Esophagus muscularis mucosa (tissue), 4 donors: ENCODE results near the gene BTBD16.

Experiments
- EP300 ChIP-seq: sonication (generic); formaldehyde crosslinking; IDR thresholded peaks from one replicate; pipeline ENCODE4 v1.6.1; 2017; ENCODE audit warnings: antibody characterized with exemption
- POLR2A ChIP-seq: fragments of 450-650 bp; IDR thresholded peaks from one replicate; pipeline ENCODE4 v1.6.1; 2017; ENCODE audit warnings: antibody characterized with exemption, moderate library complexity, mild to moderate bottlenecking, low read depth
- POLR2AphosphoS5 ChIP-seq, 2 donors: sonication (generic); formaldehyde crosslinking; IDR thresholded peaks; one replicate each; pipeline ENCODE4 v1.6.1; 2017; ENCODE audit warnings: antibody characterized with exemption in 2 of 2
- TF ChIP-seq, protein P1 (sequence below), 3 experiments: fragments of 200-600 bp in 2 of 3; fragments of 450-650 bp in 1 of 3; sonication (generic) in 2 of 3; IDR thresholded peaks; one replicate each; pipeline ENCODE4 v1.5.1; 2017 to 2019; ENCODE audit warnings: antibody characterized with exemption in 3 of 3, mild to moderate bottlenecking in 2 of 3, moderate library complexity in 1 of 3

DNA sequence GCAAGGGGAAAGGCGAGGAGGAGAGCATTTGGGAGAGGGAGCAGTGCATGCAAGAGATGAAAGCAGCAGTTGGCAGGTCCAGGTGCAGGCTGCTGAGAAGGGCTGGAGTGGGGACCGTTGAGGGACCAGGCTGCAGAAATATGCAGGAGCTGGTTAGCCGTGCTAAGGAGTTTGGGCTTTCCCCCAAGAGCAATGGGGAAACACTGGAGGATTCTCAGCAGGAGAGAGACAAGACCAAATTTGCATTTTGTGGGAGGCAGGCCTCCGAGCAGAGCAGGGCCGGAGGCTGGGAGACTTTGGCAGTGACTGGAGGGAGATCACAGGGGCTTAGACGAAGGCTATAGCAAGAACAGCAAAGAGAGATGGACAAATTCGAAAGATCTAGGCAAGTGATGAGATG lies 11.8 kb downstream of the BTBD16 start:
- TF ChIP-seq, protein P1, sequence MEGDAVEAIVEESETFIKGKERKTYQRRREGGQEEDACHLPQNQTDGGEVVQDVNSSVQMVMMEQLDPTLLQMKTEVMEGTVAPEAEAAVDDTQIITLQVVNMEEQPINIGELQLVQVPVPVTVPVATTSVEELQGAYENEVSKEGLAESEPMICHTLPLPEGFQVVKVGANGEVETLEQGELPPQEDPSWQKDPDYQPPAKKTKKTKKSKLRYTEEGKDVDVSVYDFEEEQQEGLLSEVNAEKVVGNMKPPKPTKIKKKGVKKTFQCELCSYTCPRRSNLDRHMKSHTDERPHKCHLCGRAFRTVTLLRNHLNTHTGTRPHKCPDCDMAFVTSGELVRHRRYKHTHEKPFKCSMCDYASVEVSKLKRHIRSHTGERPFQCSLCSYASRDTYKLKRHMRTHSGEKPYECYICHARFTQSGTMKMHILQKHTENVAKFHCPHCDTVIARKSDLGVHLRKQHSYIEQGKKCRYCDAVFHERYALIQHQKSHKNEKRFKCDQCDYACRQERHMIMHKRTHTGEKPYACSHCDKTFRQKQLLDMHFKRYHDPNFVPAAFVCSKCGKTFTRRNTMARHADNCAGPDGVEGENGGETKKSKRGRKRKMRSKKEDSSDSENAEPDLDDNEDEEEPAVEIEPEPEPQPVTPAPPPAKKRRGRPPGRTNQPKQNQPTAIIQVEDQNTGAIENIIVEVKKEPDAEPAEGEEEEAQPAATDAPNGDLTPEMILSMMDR (IDR thresholded peaks at IDR 0.05): no peak
- TF ChIP-seq POLR2A: no peak
- no peak for TF ChIP-seq POLR2AphosphoS5 (IDR thresholded peaks at IDR 0.05)
- no peak for TF ChIP-seq EP300
